HG03439 (cell line): ENCODE results near the gene BEST1.
"Not testable (repeated sequence)": the region's sequence is repeated elsewhere in the genome, so short reads cannot be mapped to it uniquely, and the experiment has no call there.

Experiments
- ATAC-seq: cut with Tn5 transposase; IDR thresholded peaks from one replicate; pipeline ENCODE4 v1.9.1; 2021; ENCODE audit warnings: mild to moderate bottlenecking, moderate library complexity; ENCODE audit not compliant: unreplicated experiment

BEST1 gene

DNA sequence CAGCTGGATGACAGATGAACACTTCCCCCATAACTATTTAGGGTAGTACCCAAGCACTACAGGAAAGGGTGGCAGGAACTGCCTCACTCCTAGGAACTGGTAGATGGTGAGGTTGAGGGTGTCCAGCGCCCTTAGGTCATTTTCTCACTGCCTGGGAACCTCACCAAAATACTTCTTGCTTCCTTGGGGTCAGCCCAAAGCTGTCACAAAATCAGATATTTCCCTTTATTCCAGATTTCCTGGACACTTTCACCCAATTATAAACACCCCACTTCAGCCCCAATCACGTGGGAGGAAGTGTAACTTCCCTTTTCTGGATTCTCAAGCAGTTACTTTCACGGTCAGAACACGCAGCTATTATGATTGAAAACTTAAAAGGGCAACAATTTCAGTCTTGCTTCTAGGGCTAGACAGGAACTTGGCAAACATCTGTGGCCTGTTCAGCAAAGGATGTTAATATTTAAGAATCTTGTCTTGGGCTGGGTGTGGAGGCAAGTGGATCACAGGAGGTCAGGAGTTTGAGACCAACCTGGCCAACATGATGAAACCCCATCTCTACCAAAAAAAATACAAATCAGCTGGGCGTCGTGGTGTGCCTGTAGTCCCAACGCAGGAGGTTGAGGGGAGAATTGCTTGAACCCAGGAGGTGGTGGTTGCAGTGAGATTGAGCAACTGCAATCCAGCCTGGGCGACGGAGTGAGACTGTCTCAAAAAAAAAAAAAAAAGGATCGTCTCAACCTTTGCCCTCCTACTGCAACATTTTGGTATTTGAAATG, 13.3 kb downstream of the BEST1 start:
- no peak for ATAC-seq

DNA sequence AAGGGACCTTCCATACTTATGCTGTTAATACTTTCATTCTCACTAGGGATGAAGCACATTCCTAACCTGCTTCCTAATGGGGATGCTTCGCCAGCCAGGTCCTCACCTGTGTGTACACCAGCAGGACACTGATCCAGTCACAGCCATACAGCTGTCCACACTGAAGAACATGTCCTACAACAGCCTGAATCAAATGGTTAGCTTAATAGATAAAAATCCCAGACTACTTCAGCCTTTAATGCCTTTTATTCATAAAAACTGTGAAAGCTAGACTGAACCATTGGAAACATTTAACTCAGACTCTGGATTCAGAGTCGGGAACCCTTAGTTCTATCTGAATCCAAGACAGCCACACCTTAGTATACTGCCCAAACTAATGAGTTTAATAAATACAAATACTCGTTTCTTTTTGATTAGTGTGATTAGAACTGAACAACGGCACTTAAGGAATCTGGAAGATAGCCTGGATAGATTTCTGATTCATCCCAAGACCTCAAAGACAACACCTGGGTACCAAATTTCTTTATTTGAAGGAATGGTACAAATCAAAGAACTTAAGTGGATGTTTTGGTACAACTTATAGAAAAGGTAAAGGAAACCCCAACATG, 14.0 kb downstream of the BEST1 start:
- no peak for ATAC-seq

DNA sequence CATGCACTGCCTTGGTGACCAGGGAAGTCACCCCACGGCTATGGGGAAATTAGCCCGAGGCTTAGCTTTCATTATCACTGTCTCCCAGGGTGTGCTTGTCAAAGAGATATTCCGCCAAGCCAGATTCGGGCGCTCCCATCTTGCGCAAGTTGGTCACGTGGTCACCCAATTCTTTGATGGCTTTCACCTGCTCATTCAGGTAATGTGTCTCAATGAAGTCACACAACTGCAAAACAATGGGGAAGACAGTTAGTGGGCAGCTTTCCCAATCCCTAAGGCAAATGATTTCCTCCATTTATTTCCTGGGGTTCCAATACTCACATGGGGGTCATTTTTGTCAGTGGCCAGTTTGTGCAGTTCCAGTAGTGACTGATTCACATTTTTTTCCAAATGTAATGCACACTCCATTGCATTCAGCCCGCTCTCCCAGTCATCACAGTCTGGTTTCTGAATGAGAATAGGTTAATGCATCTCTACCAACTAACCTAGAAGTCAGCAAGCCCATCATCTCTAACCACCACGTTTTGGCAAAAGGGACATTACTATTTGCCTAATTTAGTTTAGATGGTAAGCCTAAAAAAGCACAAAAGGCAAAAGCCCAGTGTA, 14.6 kb downstream of the BEST1 start:
- not testable (repeated sequence) for ATAC-seq

DNA sequence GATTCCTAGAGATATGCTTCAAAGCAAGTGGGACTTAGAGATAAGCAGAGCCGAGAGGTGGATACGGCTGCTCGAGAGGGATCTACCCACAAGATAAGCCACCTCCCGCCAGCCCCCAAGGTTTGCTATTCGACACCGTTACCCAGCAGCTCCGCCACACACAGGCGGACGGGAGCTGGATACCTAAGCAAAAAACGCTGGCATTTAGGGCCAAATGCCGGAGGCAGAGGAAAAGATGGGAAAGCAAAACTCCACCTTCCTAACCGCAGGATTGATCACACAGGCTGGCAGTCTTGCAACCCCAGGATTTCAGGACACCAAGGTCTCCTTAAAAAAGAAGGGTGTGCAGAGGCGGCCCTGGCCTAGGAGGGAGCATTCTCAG, 16.6 kb downstream of the BEST1 start:
- ATAC-seq: no peak

DNA sequence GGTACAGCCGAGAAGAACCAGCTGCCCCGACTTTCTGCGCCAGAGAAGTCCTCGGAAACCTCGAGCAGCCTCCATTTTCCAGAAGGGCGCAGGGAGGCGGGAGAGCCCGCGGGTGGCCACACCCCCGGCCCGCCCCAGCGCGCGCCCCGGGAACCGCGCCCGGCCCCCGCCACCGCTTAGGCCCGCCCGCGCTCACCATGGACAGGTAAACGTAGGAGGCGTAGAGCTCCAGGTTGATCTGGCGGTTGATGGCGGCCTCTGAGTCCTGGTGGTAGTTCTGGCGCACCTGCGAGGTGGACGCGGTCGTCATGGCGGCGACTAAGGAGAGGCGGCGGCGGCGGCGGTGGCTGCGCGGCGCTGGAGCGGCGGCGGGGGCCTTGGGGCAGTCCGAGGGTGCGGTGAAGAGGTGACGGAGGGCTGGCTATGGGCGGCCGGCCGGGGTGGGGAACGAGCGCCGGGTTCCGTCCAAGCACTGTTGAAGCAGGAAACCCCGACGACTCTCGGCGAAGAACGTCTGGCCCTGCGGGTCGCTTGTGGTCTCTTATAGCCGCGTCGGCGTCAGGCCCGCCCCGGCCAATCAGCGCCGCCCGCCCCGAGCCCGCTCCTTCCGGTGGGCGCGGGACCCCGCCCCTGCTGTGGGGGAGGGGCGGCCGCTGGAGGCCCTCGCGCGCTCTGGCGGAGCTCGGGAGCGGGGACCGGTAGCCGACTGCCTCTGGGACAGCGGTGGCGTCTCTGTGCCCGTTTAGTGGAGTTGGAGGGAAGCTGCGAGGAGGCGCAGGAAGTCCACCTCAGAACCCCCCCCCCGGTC, 17.2 kb downstream of the BEST1 start, which contains the start of gene FTH1:
Gene FTH1 (minus strand): TSS at position 519 of the 808 bp plus-strand sequence. CDS start 209 bp downstream, at position 310.
- peak; percentile 71 for ATAC-seq

DNA sequence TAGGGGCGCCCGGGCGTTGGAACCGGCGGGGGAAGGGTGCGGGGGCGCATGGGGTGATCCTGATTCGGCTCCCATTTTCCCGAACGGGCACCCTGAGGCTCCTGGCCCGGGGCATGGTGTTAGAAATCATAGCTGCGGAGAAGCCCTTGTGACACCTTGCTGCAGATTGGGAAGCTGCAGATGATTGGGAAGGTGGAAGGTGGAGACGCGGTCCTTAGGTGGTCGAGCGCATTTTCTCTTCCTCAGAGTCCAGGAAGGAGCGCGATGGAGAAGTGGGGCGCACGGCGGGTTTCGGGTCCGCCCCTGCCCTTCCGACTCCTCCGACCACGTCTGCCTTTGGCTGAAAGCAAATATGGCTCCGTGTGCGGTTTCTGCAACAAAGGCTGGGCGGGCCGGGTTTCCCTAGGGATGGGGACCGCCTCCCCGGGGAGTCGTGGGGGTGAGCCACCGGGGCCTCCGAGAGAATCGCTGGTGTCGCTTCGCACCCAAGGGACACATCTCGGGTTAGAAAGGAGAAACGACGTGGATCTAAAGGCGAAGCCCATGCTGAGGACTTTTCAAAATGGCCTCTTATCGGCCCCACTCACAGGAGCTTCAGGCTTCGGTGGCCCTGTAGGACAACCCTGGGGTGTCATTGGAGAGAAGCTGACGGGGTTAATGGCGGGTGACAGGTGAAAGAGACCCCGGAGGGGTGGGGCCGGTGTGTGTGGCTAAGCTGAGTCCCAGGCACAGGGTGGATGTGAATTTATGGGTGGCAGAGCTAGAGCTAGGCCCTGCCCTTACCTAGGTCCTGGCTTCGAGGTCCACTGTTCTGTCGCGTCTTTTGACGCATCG, 18.0 kb downstream of the BEST1 start:
- peak; percentile 21 for ATAC-seq

DNA sequence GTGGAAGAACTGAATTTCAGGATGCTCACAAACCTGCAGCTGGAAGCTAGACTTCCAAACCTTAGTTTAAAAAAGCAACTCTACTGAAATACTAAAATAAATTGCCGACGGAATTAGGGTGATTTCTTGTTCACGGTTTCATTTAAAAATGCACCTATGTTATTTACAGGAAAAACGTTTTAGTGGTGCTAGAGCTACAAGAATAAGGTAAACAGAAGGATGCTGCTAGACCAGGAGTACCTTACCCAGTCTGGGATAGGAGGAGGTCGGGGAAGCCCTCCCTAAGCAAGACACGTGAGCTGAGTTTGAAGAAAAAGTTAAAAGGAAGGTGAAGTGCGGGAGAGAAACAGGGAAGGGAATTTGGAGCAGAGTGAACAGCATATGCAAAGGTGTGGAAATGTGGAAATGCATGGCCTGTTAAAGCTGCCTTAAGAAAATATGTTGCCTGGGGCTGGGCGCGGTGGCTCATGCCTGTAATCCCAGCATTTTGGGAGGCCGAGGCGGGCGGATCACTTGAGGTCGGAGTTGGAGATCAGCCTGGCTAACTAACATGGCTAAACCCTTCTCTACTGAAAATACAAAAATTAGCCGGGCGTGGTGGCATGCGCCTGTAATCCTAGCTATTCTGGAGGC, 18.7 kb downstream of the BEST1 start:
- ATAC-seq: no peak

DNA sequence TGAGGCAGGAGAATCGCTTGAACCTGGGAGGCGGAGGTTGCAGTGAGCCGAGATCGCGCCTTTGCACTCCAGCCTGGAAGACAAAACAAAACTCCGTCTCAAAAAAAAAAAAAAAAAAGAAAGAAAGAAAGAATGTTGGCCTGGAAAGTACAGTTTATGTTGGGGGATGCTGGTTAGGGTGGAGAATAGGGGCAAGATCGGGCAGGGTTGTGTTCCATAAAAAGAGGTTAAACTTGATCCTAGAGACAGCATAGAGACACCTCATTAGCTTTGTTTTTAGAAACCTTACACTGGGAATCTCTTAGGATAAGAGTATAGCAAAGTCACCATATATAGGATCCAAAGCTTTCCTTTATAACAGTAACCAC, 19.2 kb downstream of the BEST1 start:
- no peak for ATAC-seq

DNA sequence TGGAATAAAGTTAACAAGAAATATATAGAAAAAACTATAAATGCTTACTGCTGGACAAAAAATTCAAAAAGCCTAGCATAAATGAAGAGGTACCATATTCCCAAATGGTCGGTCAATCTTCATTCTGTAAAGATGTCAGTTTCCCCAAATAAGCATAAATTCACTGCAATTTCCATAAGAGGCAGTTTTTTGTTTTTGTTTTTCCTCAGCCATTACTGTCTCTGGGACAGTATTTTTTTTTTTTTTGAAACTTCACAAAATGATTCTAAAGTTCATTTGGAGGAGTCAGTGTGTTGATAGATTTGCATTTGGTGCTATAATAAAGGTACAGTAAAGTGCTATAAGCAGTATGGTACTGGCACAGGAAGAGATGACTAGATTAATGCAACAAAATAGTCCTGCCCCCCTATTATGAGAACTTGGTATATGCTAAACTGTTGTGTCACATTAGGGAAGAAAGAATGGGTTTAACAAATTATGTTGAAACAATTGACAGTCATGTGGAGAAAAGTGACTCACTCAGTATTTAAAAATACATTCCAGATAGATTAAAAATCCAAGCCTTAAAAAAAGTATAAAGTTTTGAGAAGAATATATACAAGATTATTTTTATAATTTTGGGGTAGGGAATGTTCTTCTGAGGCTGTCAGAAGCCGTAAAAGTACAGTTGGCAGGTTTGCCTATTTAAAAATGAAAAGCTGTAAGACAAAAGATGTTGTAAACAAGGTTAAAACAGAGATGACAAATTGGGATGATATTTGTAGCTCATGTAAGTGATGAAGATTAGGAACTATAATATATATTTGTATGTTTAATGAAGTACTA, 19.9 kb downstream of the BEST1 start:
- no peak for ATAC-seq

DNA sequence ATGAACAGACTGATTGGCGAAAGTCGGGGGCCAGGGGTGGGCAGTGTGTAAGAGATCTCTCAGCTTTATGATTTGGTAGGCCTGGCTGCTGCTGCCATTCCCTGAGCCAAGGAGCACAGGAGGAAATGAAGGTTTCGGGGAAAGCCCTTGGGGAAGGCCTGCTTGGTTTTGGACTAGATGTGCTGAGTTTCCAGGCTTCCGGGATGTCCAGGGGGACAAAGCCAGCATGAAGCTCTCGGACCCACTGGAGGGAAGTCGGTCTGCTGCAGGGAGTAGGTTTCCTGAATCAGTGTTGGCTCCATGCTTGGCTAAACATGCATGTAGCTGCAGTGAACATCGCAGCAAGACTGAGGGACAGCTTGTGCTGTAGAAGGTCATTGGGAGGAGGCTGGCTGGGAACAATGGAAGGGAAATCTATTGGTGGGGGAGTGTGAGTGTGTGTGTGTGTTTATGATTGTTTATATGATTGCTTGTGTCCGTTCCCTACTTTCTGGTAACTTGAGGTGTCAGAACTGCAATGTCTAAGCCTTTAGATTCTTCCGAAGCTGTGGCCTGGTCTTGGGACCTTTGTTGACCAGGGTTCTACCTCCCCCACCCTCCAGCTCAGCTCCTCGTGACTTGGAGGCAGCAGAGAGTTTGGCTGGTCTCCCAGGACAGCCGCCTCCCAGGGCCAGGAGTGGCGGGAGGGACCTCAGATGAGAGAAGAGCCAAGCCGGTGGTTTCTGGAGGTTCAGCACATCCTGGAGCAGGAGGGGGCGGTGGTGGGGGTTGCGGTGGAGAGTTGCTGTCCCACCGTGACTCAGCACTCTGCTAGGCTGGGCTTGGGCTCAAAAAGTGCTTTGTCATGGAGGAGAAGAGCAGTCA, 21.3 kb downstream of the BEST1 start:
- no peak for ATAC-seq

DNA sequence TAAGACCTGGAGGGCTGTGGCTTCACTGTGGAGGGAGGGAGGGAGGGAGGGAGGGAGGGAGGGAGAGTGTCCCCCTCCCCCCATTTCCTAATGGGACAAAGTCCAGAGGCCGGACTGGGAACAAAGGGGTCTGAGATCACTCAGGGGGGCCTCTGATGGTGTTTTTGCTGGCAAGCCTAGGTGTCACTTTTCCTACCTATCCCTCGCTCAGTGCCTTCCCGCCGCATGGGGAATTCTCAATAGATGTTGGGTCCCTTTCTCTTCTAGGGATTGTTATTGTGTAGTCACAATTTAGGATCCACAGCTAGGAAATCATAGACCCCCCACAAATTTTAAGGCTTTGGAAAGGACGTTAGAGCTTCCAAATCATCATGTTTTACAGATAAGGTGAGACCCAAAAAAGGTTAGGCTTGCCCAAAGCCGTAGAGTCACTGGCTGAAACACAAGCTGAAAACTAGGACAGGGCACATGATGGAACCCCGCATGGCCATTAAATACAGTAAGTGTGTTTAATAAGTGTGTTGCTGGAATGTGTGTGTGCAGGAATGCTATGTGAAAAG, 22.0 kb downstream of the BEST1 start:
- ATAC-seq: no peak

DNA sequence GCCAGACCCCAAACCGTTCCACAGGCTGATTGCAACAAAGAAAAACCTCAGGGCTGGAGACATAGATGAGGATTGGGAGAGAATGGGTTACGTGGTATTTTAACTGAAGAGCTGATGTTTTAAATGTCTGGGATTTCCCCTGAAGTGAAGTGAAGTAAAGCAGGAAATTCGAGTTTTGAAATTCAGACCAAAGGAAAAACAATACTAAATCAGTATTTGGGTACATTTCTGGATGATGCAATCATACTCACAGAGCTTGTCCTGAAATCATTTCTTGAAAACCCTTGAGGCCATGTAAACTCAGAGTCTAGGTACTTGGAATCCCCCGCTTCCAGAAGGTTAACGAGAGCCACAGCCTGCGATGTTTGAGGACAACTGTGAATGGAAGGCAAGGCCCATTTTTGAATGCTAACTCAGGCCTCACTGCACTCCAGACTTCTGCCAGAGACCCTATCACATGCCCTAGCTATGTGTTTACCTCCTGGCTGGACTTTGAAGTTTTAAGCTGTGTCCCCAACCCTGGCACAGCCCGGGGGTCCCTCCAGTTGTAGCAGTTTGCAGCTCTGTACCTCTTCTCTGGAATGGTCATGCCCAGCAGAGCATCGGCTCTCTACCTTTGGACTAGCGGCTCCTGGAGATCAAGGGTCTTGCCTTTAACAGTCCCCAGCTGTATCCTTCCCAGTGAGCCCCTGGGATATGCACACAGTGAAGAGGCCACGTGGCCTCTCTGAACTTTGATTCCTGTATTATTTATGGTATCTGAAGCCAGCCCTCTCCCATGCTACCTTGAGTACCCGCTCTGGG, 22.7 kb downstream of the BEST1 start:
- no peak for ATAC-seq

DNA sequence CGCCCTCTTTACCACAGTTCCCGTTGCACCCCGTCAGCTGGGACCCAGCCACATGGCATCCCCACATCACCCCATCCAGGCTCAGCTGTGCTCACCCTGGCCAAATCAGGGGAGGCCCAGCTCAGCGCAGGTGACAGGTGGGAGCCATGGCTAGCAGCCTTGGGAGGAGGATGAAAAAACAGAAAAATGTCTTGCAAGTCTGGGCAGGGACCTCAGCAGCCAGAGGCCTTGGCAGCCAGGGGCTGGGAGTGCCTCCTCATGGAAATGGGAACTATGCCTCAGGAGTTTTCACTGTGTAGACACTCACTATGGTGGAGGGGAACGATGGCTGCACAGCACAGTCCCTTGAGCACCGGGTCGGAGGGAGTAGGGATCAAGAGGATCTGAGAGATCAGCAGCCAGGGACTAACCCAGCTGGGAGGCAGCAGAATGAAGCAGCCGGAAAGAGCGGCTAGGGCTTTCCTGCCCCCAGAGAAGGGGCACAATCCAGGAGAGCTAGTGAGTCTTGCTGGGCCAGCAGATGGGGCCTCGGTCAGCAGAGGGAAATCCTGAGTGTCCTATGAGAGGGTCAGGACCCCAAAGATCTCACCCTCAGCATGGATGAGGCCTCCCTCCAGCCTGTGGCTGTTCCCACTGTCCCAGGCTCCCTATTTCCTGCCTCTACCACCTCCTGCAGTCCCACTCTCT, 23.5 kb downstream of the BEST1 start:
- no peak for ATAC-seq

DNA sequence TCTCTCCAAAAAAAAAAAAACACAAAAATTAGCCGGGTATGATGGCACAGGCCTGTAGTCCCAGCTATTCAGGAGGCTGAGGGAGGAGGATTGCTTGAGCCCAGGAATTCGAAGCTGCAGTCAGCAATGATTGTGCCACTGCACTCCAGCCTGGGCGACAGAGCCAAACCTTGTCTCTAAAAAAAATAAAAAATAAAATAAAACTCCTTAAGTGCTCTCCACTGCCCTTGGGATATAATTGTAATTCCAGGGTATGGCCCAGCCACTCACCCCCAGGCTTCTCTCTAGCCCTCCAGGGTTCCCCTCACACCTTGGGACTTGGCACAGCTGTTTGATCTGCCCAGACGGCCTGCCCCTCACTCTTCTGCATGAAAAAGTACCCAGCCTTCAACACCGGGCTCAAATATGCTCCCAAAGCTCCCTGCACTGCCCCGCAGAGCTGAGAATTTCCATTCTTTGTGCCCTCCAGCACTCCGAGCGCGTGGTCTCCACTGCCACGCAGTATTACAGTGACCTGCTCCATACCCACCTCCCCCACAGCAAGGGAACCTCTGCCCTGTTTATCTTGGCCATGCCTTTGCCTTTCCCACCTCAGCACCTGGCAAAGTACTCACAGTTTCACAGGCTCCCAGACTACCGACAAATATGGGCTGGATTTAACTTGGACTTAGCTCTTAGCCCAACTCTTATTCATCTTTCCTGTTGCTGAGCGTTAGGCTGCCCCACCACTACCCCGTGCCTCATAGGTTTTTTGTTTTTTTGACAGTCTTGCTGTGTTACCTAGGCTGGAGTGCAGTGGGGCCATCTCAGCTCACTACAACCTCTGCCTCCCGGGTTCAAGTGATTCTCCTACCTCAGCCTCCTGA, 24.8 kb downstream of the BEST1 start:
- no peak for ATAC-seq

DNA sequence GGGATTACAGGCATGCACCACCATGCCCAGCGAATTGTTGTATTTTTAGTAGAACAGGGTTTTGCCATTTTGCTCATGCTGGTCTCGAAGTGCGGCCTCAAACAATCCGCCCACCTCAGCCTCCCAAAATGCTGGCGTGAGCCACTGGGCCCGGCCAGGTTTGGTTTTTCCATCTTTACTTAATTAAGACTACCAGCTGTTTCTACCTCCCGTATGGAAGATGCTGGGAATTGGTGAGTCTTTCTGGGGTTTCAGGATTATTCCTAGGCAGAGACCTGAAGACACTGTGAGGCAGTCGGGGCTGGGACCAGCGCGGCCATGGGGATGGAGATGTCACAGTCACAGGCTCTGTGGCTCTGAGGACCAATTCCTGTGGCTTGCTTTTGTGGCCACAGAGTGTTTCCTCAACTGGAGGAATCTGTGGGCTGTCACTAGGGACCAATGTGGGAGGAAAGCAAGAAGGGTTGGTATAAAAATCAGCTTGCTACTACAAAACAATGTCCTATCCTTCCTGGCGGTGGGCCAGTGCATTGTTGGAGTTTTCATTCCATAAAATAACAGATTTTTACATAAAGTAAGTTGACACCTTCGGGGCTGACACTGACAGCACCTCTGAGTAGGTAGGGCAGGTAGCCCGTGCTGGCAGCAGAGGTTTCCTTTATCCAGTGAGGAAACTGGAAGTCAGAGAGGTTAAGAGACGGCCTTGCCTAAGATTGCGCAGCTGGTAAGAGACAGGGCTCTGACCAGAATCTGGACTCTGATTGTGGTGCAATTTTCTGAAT, 25.7 kb downstream of the BEST1 start:
- no peak for ATAC-seq
